CD4-positive, alpha-beta T cell treated with Interleukin-4 for 4 hours (primary cell): ENCODE results near the gene CHKB.

Source experiments
- DNase-seq: peaks from one replicate; pipeline ENCODE4 v3.0.0-alpha.2; 2020

Gene CHKB

GRCh38 chr22:50597097-50597496 lies 14.4 kb upstream of the CHKB start:
- no peak for DNase-seq

- DNase-seq = no peak
Observed at GRCh38 chr22:50595189-50595588, 12.5 kb upstream of the CHKB start.

GRCh38 chr22:50587407-50587806 lies 4.8 kb upstream of the CHKB start:
- DNase-seq = no peak

- no peak for DNase-seq
Observed at GRCh38 chr22:50586416-50586815, 3.8 kb upstream of the CHKB start.

- DNase-seq = no peak
Observed at GRCh38 chr22:50585781-50586180, 3.1 kb upstream of the CHKB start.

- DNase-seq = no peak
Observed at GRCh38 chr22:50585238-50585637, 2.6 kb upstream of the CHKB start.

- no peak for DNase-seq
Observed at GRCh38 chr22:50584106-50585096, 1.8 kb upstream of the CHKB start.

- DNase-seq = no peak
Observed at GRCh38 chr22:50583294-50583861, 729 bp upstream of the CHKB start.

GRCh38 chr22:50581950-50582492 lies 628 bp downstream of the CHKB start:
- peak; percentile 29 for DNase-seq

GRCh38 chr22:50581031-50581949 lies 1.4 kb downstream of the CHKB start:
- DNase-seq = no peak

- DNase-seq = no peak
Observed at GRCh38 chr22:50579752-50580151, 2.9 kb downstream of the CHKB start.

- DNase-seq = no peak
Observed at GRCh38 chr22:50578776-50579310, 3.8 kb downstream of the CHKB start.

GRCh38 chr22:50577987-50578775 lies 4.5 kb downstream of the CHKB start, which contains the start of gene CPT1B:
Gene CPT1B, minus strand, starts transcription at chr22:50578427. Its CDS starts 512 bp downstream, at chr22:50577915.
- no peak for DNase-seq

- DNase-seq = no peak
Observed at GRCh38 chr22:50577697-50577986, 5.0 kb downstream of the CHKB start.

GRCh38 chr22:50576806-50577696 lies 5.6 kb downstream of the CHKB start:
- no peak for DNase-seq

- DNase-seq = no peak
Observed at GRCh38 chr22:50576070-50576469, 6.6 kb downstream of the CHKB start.

- DNase-seq = no peak
Observed at GRCh38 chr22:50575426-50575941, 7.2 kb downstream of the CHKB start.

- no peak for DNase-seq
Observed at GRCh38 chr22:50574383-50574755, 8.3 kb downstream of the CHKB start.

GRCh38 chr22:50573491-50574382 lies 8.9 kb downstream of the CHKB start:
- DNase-seq = no peak

- DNase-seq = no peak
Observed at GRCh38 chr22:50572965-50573364, 9.7 kb downstream of the CHKB start.
